DMS53 treated with DMSO at 0.1 percent for 48 hours (cell line): ENCODE measurements around the gene EMD.
A peak's percentile ranks its signal among the peaks of the same experiment; 100 is the strongest.
"Not testable (repeated sequence)": the region's sequence is repeated elsewhere in the genome, so short reads cannot be mapped to it uniquely, and the experiment has no call there.

Experiments used
- DNase-seq: peaks from one replicate; lab custom pipeline; 2025; ENCODE audit not compliant: unreplicated experiment; lab: John Stamatoyannopoulos, UW

The EMD gene

DNA sequence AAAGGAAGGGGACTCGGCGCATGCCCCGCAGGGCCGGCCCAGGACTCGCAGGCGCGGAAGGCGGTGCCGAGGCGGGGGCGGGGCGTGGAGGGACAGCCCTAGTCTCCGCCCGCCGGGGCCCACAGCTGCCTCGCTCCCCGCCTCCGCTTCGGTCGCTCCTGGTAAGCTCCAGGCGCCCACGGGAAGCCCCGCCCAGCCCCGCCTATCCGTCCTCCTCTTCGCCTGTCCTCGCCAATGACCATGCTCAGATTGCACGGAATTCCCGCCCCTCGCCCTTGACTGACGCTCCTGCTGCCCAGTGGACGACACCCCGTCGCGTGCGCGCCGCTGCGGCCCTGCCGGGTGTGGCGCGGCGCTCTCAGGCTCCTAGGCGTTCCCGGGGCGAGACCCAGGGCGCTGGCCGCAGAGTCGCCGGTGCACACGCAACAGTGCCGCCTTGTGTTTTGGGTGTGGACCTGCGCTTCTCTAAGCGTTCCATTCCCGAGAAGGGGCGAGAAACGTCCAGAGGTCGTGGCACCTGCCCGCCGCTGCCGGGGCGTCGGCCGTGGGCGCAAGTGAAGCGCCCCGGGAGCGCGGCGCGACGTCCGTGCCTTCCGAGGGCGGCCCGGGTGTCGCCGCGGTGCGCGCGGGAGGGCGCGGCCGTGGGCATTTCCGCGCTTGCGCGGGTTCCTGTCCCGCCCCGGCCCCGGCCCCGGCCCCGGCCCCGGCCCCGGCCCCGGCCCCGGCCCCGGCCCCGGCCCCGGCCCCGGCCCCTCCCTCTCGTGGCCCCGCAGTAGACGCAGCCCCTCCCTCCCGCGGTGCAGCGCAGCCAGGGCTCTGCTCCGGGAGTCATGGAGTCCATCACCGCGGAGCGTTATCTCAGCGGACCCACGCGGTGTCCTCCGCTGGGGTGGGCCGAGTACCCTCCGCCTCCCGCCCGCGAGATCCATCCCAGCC, 11.0 kb downstream of the EMD start:
- DNase-seq, result not testable (repeated sequence)

DNA sequence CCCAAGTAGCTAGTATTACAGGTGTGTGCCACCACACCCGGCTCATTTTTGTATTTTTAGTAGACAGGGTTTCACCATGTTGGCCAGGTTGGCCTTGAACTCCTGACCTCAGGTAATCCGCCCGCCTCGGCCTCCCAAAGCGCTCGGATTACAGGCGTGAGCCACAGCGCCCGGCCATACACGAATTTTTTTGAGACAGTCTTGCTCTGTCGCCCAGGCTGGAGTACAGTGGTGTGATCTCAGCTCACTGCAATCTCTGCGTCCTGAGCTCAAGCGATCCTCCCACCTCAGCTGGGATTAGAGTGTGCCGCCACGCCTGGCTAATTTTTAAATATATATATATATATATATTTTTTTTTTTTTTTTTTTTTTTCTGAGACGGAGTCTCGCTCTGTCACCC, 17.3 kb downstream of the EMD start:
- DNase-seq, result not testable (repeated sequence)

DNA sequence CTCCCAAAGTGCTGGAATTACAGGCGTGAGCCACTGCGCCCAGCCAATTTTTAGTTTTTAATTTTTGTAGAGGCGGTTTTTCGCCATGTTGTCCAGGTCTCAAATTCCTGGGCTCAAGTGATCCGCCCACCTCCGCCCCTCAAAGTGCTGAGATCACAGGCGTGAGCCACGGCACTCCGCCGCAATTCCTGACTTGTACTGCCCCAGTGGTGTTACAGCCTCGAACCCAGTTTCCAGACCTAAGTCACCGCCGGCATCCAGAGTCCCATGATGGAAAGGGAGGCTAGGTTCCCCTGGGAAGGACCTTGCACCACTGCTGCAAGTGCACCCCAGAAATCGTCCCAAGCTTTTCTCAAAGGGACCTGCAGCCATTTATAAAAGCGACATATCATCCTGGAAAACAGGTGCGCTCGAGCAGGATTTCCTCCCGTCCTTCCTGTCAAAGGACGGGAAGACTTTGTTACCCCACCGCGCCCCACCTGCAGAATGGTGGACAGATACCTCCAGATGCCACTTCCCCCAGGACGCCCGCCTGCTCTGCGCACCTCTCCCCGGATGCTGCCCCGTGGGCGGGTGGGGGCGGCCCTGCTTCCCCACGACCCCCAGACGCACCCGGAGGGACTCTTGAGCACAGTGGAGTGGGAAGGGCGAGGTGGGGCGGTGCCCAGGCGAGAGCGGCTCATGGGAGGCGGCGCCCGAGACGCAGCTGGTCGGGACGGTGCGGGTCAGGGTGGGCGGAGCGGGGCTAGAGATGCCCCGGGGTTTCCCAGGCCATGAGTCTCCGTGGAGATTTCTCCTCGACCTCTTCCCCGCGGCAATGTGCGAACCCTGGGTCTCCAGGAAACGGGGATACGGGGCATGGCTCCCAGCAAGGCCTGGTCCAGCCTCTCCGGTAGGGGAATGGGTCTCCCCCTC, 18.1 kb downstream of the EMD start:
- DNase-seq, result peak; percentile 46

DNA sequence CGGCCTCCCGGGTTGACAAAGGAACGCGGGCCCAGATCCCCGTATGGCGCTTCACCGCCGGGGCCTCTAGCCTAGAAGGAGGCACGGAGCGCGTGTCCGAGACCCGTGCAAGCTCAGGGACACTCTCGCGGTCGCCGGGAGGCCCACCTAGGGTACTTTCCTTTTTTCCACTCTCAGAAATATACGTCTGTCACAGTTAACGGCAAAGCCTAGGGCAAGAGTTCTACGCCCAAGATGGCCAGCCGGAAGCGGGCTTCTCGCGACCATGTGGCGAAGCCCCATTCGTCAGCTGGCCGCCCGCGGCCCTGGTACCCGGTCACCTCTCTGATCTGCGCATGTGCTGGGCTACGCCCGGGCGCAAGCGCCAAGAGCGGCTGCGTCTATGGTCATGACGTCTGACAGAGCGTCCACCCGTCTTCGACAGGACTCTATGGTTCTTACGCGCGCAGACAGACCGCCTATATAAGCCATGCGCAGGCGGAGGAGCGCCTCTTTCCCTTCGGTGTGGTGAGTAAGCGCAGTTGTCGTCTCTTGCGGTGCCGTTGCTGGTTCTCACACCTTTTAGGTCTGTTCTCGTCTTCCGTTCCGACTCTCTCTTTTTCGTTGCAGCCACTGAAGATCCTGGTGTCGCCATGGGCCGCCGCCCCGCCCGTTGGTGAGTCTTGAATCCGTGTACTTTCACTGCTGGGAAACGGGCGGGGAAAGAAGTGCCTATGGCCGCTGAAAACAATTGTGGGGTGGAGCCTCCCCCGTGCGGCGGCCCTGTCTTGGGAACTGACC, 19.0 kb downstream of the EMD start, which contains the start of gene RPL10:
RPL10 (plus strand) TSS at position 490 of the 780 bp plus-strand sequence; CDS start at position 633, 143 bp downstream.
- DNase-seq, result peak; percentile 93

DNA sequence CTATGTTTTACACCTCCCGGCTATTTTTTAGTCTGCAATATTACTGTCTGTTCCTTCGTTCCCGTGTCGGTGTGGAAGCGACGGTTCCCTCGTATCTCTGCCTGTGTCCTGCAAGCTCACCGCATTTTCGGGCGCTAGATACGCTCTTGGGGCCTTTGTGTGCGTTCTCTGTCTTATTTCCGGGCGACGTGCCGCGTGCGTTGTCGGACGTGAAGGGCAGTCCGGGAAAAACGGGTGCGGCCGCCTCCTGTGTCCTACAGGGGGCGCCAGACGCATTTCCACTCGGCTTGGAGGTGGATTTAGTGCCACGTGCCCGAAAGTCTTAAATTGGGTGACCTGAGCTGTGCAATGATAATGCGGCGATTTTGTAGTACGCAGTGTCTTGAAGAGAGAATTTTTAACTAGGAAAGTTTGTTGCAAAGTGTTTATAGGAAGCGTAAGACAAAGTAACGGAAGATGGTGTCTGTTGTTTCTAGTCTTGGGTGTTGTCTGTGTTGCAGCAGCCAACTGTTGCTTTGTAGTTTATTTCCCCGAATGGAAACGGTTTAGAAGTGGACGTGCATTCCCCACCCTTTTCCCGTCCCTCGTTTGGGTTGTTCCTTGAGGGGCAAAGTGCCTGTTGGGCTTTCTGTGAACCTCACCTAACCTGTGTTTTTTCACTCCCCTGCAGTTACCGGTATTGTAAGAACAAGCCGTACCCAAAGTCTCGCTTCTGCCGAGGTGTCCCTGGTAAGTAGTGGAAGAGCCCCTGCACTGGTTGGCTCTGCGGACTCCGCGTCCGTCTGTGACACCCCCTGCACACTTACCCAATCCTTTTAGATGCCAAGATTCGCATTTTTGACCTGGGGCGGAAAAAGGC, 19.8 kb downstream of the EMD start:
- peak; percentile 54 for DNase-seq

DNA sequence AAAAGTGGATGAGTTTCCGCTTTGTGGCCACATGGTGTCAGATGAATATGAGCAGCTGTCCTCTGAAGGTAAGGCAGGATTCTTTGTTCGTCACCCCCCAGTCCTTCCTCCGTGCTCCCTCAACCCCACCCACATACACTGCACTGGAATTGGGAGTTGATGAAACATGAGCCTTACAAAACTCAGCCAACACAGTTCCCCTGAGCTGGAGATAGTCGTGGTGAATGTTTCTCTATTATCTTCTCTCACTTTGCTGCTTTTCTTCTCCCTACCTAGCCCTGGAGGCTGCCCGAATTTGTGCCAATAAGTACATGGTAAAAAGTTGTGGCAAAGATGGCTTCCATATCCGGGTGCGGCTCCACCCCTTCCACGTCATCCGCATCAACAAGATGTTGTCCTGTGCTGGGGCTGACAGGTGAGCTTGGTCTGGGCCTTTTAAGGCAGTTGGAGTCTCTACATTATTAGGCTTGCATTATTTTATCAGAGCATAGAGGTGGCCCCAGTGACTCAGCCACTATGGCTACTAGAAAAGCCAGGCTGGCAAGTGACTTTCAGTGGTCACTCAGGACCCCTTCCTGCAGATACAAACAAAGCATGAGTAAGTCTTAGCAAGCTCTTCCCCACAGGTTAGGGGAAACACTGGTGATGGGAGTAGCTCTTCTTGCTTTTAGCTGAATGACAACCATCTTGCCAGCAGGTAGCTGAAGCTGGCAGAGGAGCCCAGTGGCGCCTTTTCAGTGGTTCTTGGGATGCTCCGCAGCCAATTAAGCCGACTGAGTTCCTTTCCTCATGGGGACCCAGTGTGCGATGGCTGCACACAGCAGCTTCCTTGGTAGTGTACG, 20.7 kb downstream of the EMD start:
- no peak for DNase-seq

DNA sequence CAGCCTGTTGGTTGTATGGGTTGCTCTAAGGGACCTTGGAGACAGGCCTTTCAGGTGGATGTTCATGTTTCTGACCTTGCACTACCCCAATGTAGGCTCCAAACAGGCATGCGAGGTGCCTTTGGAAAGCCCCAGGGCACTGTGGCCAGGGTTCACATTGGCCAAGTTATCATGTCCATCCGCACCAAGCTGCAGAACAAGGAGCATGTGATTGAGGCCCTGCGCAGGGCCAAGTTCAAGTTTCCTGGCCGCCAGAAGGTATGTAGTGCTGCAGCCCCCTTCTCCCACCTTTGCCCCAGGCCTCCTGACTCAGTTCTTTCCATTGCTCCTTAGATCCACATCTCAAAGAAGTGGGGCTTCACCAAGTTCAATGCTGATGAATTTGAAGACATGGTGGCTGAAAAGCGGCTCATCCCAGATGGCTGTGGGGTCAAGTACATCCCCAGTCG, 21.3 kb downstream of the EMD start:
- DNase-seq, result not testable (repeated sequence)

DNA sequence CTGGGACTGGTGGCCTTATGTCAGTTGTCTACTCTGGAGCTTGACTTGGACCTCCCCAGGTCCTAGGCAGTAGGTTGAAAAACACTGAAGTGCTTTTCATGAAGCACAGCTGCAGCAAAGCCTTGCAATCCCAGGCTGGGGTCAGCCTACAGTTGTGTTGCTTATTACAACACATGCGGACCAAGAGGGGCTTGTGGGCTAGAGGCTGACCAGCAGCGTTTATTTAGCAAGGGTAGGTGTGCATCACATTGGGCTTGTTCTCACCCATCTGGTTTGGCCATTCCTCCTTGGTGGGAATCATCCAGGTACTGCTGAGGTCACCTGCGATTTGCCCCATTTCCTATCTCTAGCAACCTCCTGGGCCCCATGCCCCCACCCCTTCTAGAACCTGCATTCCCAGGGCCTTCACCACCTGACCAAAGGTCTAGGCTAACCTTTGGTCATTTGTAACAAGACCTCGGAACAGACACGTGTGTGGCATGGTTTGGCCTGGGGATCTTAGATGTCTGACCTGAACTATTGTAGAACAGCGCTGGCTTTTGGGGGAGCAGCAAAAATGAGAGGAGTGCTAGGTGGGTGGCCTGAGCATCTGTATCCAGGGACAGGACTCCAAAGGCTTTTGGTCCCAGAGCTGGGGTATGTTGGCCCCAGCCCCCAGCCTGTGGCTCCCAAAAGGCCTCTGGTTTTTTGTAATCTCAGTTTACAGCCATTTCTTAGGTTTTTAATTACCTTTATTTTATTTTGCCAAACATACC, 22.1 kb downstream of the EMD start:
- DNase-seq, result peak; percentile 36

DNA sequence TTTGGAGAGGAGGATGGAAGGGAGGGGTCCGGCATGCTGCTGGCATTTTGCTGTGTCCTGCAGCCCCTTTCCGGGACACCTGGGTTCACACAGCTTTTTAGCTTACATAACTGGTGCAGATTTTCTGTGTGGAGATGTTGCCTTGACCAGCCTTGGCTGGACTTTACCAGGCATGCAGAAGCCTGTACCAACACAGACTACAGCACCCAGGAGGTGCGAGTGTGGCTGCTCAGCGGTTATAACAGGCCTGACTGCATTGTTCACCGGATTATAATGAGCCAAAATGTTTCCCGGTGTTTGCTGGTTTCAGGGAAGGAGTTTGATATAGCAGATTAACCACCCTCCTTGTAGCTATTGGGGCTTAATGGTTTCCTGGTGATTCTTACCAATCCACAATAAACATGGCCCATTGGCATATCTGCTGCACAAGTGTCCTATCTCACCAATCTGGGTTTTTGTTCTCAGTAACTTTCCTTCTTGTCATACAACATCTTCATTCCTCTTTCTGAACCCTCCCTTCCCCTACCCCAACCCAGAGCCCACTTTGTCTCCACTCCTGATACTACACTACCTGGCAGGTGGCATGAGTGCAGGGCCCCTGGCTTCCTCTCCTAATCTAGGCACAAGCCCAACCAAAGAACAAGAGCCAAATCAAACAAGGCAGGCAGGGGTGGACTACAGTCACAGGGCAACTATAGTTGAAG, 23.0 kb downstream of the EMD start:
- DNase-seq, result peak; percentile 14

DNA sequence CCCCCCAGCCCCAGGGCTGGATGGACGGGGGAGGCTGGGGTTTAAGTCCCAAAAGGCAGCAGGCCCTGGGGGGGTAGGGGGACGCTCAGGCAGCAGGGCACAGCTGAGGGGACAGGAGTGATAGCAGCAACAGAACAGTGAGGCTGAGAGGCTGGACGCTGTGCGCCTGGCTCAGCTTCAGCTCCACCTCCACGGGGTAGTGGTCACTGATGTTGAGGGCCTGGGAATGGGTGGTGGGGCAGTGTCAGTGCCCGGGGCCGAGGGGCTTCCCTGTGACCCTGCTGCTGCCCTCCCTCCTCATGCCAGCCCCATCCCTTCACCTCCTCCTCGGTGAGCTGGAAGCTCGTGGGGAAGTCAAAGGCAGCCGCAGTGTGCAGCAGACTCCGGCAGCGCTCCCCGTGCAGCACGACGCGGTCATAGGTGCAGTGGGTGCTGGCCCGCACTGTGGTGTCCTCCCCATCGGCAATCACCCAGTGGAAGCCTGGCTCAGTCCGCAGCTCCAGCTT, 23.6 kb downstream of the EMD start:
- DNase-seq, result no peak

DNA sequence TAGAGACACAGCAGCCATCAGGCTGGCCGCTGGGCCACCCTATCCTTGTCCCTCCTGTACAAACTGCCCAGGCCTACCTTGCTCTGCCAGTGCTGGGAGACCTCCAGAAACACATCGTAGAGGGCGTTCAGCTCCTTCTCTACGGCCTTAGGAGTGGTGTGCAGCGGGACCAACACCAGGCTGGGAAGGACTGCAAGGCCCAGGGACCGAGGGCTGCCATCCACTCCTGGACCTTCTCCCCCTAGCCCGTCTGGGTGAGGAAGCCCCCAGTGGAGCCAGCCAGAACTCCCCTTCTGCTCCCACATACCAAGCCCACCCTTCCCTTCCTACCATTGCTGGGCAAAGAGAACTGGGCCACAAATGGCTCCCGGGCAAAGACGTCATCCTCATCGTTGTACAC, 24.1 kb downstream of the EMD start:
- no peak for DNase-seq

DNA sequence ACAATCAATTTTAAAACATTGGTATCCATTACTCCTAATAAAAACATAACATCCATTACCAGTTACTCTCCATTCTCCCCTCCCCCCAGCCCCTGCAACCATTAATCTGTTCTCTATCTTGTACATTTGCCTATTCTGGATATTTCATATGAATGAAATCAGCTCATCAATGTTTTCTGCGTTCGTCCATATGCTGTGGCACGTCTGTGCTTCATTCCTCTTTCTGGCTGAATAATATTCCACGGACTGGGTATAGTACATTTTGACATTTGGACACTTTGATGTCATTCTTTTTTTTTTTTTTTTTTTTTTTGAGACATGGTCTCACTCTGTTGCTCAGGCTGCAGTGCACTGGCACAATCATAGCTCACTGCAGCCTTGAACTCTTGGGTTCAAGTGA, 24.8 kb downstream of the EMD start:
- DNase-seq, result no peak

DNA sequence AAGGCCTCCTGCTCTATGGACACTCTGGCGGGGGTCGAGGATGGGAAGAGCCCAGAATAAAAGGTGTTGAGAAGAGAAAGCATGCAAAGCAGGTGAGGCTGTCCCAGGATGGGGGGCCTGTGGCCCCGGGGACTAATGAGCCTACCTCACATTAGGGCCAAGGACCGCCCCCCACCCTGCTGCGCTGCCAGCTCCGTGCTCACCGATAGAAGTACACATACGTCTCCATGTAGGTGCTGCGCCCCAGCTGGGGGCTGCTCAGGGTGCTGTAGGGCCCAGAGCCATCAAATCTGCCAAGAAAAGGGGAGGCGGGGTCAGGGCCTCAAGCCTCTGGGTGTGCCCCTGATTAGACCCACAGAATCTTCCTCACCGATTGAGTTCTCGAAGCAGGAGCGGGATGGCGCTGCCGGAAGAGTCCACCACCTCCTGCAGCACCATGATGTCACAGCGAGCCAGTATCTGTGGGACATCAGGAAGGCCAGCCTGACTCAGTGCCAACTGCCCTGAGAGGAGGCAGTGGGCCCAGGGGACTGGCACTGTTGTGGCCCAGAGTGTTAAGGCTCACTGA, 25.6 kb downstream of the EMD start:
- DNase-seq, result no peak

DNA sequence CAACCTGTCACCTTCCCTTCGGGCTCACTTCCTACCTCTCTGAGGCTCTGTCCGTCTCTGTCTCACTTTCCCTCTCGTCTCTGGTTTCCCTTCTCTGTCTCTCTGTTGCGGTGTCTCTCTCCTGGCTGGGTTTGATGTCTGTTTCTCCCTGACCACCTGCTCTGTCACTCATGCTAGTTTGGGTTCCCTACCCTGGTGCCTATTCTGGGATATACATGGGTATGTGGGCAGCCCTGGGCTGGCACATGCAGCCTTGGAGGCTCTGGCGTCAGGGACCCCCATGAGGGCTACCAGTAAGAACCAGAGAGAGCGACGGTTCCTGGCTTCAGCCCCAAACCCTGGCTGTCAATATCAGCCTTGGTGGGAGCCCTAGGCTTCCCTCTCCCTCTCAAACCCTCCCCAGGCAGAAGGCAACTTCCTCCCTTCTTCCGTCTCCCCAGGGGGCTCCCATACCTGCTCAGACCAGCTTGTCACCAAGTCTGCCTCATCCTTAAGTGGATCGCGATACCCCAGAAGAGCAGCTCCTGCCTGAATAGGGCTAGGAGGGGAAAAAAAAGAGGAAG, 29.6 kb downstream of the EMD start:
- DNase-seq, result no peak

DNA sequence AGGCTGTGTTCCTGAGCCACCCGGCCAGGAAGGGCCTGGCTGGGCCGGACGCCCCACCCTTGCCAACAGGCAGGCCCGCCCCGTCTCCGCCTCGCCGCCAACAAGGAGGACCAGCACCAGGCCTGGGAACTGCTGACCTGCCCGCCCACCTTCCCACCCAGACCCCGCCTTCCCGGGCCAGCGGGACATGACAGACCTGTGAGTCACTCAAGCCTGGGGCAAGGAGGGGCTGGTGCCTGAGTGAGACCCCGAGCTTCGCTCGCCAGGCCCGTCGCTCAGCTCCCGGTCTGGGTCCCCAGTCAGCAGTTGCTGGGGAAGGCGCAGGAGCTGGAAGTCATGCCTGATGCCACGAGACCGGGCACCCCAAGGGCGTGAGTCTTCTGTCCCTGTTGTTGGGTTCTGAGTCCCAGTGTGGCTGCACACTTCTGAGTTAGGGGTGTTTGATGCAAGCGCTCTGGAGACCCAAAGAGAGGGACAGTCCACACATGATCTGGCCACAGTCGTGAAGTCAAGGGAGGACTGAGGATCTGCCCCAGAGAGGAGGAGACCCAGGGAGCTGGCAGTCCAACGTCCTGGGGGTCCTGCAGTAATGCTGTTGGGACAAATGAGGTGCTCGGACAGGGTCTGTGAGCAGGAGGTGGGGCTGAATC, 30.3 kb downstream of the EMD start, which contains the start of gene DNASE1L1:
DNASE1L1 (minus strand) TSS at position 33 of the 650 bp plus-strand sequence. CDS start 3,686 bp downstream, outside the sequence.
- DNase-seq, result no peak

DNA sequence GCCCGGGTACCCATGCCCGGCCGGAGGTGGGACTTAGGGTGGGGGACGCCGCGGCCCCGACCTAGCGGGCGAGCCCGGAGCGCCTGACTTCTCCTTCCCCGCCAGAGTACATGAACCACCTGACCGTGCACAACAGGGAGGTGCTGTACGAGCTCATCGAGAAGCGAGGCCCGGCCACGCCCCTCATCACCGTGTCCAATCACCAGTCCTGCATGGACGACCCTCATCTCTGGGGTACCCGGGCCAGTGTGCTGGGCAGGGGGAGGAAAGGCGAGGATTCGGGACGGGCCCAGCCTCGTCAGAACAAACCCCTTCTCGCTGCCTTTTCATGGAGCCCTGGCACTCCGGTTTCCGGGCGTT, 32.9 kb downstream of the EMD start:
- peak; percentile 17 for DNase-seq
